ENCODE results near the gene WDR5B. TPM values are rescaled to one million over a fixed set of nuclear protein-coding genes. Genes with fewer than 3 reads are reported as not detected.
A peak's percentile ranks its signal among the peaks of the same experiment; 100 is the strongest.

WDR5B gene
- total and polyA plus RNA-seq, 4 donors, result 1.8 to 3.7 (median 2.0) TPM

- Histone ChIP-seq H3K27me3 (ENCODE audit: control insufficient read depth in 4 of 4, insufficient read depth in 4 of 4, low read length in 3 of 4) (no peaks in the 10 kb centered on the region), H3K36me3 (ENCODE audit: control insufficient read depth in 4 of 4, insufficient read depth in 3 of 4, low read depth in 1 of 4, low read length in 3 of 4) (peaks cover 0 to 11% (median 2%) of the 10 kb centered on the region in 4 donors), H3K4me1 (ENCODE audit: control insufficient read depth in 4 of 4, insufficient read depth in 4 of 4, low read length in 3 of 4) (peaks cover under 1 to 11% (median 8%) of the 10 kb centered on the region in 4 donors), H3K4me3 (ENCODE audit: low read depth in 1 of 3, low read length in 3 of 3) (no peak overlapping the region), H3K27ac (ENCODE audit: low read depth in 1 of 2, low read length in 2 of 2) (no peak overlapping the region), H3K9ac (ENCODE audit: low read depth in 1 of 2, low read length in 2 of 2) (no peak overlapping the region), H3K9me3 (ENCODE audit: control insufficient read depth in 4 of 4, low read length in 3 of 4) (no peaks in the 10 kb centered on the region)
- DNase-seq (ENCODE audit: low spot score), result no peak
- TF ChIP-seq RAD21 (IDR thresholded peaks at IDR 0.05) (no peak), YY1 (IDR thresholded peaks at IDR 0.05) (no peak), FOXA2 (IDR thresholded peaks at IDR 0.05) (no peak), REST (IDR thresholded peaks at IDR 0.05) (no peak)
- TF ChIP-seq, protein P1, sequence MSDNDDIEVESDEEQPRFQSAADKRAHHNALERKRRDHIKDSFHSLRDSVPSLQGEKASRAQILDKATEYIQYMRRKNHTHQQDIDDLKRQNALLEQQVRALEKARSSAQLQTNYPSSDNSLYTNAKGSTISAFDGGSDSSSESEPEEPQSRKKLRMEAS (IDR thresholded peaks at IDR 0.05), result no peak
- 98% methylated on average over 1 of the region's 1 CpG for WGBS
Observed at GRCh38 chr3:122464659-122465058, 48.8 kb upstream of the WDR5B start.

- WGBS, result 89% methylated on average over 1 of the region's 1 CpG
- peaks cover 0 to 18% (median 5%) of the 10 kb centered on the region in 4 donors for H3K36me3 ChIP-seq (ENCODE audit: control insufficient read depth in 4 of 4, insufficient read depth in 3 of 4, low read depth in 1 of 4, low read length in 3 of 4)
- no peak for DNase-seq (ENCODE audit: low spot score)
- TF ChIP-seq FOXA2 (IDR thresholded peaks at IDR 0.05), result no peak
- TF ChIP-seq FOXA1 (IDR thresholded peaks at IDR 0.05), result no peak
- no peak for TF ChIP-seq JUND (IDR thresholded peaks at IDR 0.05)
- no peak for TF ChIP-seq REST (IDR thresholded peaks at IDR 0.05)
- TF ChIP-seq RAD21 (IDR thresholded peaks at IDR 0.05), result no peak
- no peak for TF ChIP-seq HNF4A (conservative IDR thresholded peaks at IDR 0.05)
- no peak for TF ChIP-seq HNF4G (IDR thresholded peaks at IDR 0.05)
- TF ChIP-seq GABPA (IDR thresholded peaks at IDR 0.05 in 1 of 2, conservative IDR thresholded peaks at IDR 0.05 in 1 of 2), result no peak
- no peak for TF ChIP-seq NR2F2 (IDR thresholded peaks at IDR 0.05)
- no peak for TF ChIP-seq ZBTB33 (IDR thresholded peaks at IDR 0.05)
- TF ChIP-seq CTCF (IDR thresholded peaks at IDR 0.05; ENCODE audit: low read depth, low read length, missing input control), result no peak
- TF ChIP-seq EGR1 (IDR thresholded peaks at IDR 0.05; ENCODE audit: low read depth in 2 of 2), result no peak
- no peaks in the 10 kb centered on the region for H3K9me3 ChIP-seq (ENCODE audit: control insufficient read depth in 4 of 4, low read length in 3 of 4)
- no peaks in the 10 kb centered on the region for H3K27me3 ChIP-seq (ENCODE audit: control insufficient read depth in 4 of 4, insufficient read depth in 4 of 4, low read length in 3 of 4)
- H3K27ac ChIP-seq (ENCODE audit: low read depth in 1 of 2, low read length in 2 of 2), result peak overlapping the region; percentile 69 to 86
- H3K4me3 ChIP-seq (ENCODE audit: low read depth in 1 of 3, low read length in 3 of 3), result no peak overlapping the region
- H3K4me1 ChIP-seq (ENCODE audit: control insufficient read depth in 4 of 4, insufficient read depth in 4 of 4, low read length in 3 of 4), result peaks cover 5 to 32% (median 23%) of the 10 kb centered on the region in 4 donors
- no peak overlapping the region for H3K9ac ChIP-seq (ENCODE audit: low read depth in 1 of 2, low read length in 2 of 2)
Observed at GRCh38 chr3:122462406-122462805, 46.5 kb upstream of the WDR5B start.
